ENCODE data around the gene CFAP141. TPM values are rescaled to one million over a fixed set of nuclear protein-coding genes. Genes with fewer than 3 reads are reported as not detected.
A peak's percentile ranks its signal among the peaks of the same experiment; 100 is the strongest.

Gene CFAP141
- total and polyA plus RNA-seq, 2 of the 4 experiments (the other 2 are of a cell fraction) = not detected

DNA sequence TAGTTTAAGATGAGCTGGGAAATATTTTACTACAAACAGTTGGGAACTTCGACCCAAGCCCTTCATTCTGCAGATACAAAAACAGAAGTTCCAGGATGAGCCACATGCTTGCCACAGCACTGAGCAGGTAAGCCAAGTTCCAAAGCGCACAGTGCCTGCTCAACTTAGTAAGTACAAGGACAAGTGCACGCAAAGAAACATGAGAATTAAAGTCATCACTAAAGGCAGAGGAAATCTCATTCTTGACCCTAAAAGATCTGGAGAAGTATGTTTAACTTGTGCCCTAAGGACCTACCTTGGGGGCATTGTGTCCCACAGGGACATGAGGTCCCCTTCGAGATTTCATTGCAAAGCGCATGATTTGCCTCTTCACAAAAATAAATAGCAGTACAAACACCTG, 13.4 kb upstream of the CFAP141 start:
- Histone ChIP-seq H4K8ac (ENCODE audit: low read depth in 2 of 2, low read length in 2 of 2) (peak overlapping the region; percentile 41 to 95), H2BK5ac (ENCODE audit: low read depth, low read length, poor library complexity, severe bottlenecking) (peak overlapping the region; percentile 17), H2BK20ac (ENCODE audit: low read depth, low read length) (no peak overlapping the region), H2AFZ (replicated peaks; ENCODE audit: low read length, poor library complexity) (no peak overlapping the region), H4K91ac (ENCODE audit: insufficient read depth, low read depth, low read length) (peak overlapping the region; percentile 9), H3K9me3 (ENCODE audit: control insufficient read depth, insufficient read depth, low read length) (no peaks in the 10 kb centered on the region), H3K4ac (ENCODE audit: low read depth, low read length) (peak overlapping the region; percentile 97), H3K18ac (ENCODE audit: low read depth, low read length) (no peak overlapping the region), H3K9ac (ENCODE audit: low read depth, low read length) (peak overlapping the region; percentile 96), H4K5ac (ENCODE audit: low read depth, low read length) (peak overlapping the region; percentile 47; the same call in 1 of the 2 replicates), H2BK120ac (ENCODE audit: low read depth, low read length) (no peak overlapping the region), H3K4me1 (ENCODE audit: control insufficient read depth, insufficient read depth, low read length) (no peaks in the 10 kb centered on the region; the same call in 1 of the 2 replicates), H2AK5ac (ENCODE audit: low read depth, low read length) (peak overlapping the region; percentile 88), H3K36me3 (ENCODE audit: control insufficient read depth, insufficient read depth, low read length) (peaks cover 14% of the 10 kb centered on the region), H3K4me2 (ENCODE audit: low read depth, low read length) (peak overlapping the region; percentile 95), H3K56ac (ENCODE audit: extremely low read depth, insufficient read depth, low read length) (peak overlapping the region; percentile 97), H3K79me1 (ENCODE audit: low read depth in 1 of 2, low read length in 2 of 2) (peaks cover 19 to 54% of the 10 kb centered on the region in 2 experiments), H3K4me3 (ENCODE audit: insufficient read depth, low read depth, low read length) (peak overlapping the region; percentile 80), H3K14ac (replicated peaks; ENCODE audit: low read depth, low read length) (peak overlapping the region; percentile 99), H2AK9ac (replicated peaks; ENCODE audit: low read depth, low read length, poor library complexity) (peak overlapping the region; percentile 99), H3K9me1 (ENCODE audit: insufficient read depth, low read length) (no peaks in the 10 kb centered on the region), H2BK15ac (ENCODE audit: low read depth, low read length) (peak overlapping the region; percentile 27; the same call in 1 of the 3 replicates), H3K23ac (ENCODE audit: low read depth, low read length) (peak overlapping the region; percentile 95), H3K27me3 (ENCODE audit: control insufficient read depth, insufficient read depth, low read length) (no peaks in the 10 kb centered on the region), H4K20me1 (ENCODE audit: insufficient read depth, low read length) (peaks cover 27% of the 10 kb centered on the region; the same call in 1 of the 2 replicates), H3K27ac (ENCODE audit: insufficient read depth, low read length) (peak overlapping the region; percentile 96)
- DNase-seq = peak; percentile 47
- no TSS peak for BruUV-seq (replicated peaks)
- in situ Hi-C loops (cut with MboI; ENCODE audit: low sequenced_read_pairs) = no loop called here
- intact Hi-C loops (cut with micrococcal nuclease) = no loop called here
- dilution Hi-C loops (cut with HindIII; ENCODE audit: low sequenced_read_pairs, unreplicated experiment) = no loop called here
- no peak for ATAC-seq (ENCODE audit: low read depth)
- TF ChIP-seq POLR2A (IDR thresholded peaks at IDR 0.05; ENCODE audit: low read depth, low read length) (no peak; the same call in 1 of the 2 replicates), RCOR1 (IDR thresholded peaks at IDR 0.05; ENCODE audit: insufficient replicate concordance, low read length) (no peak), MAFK (IDR thresholded peaks at IDR 0.05; ENCODE audit: low read depth, low read length) (no peak), SMC3 (IDR thresholded peaks at IDR 0.05; ENCODE audit: low read depth, low read length) (no peak), CEBPB (IDR thresholded peaks at IDR 0.05; ENCODE audit: low read depth, low read length) (no peak)
- CTCF ChIA-PET = interaction anchor here (1.2 kb wide), 1 partner anchor 26 kb away, joined by 3 read pairs; no protein-coding TSS in a partner anchor
- no CpG with 5 or more reads among the region's 5 CpGs for WGBS, 2 experiments (ENCODE audit: extremely low coverage in 2 of 2, insufficient read length in 1 of 2)
- POLR2A ChIA-PET (ENCODE audit: unreplicated experiment) = no interaction called here
